ENCODE results near the gene PLCL1. TPM values are rescaled to one million over a fixed set of nuclear protein-coding genes. Genes with fewer than 3 reads are reported as not detected.

The PLCL1 gene
- total RNA-seq, 1 donor from 2014 or later, result 13.6 TPM

DNA sequence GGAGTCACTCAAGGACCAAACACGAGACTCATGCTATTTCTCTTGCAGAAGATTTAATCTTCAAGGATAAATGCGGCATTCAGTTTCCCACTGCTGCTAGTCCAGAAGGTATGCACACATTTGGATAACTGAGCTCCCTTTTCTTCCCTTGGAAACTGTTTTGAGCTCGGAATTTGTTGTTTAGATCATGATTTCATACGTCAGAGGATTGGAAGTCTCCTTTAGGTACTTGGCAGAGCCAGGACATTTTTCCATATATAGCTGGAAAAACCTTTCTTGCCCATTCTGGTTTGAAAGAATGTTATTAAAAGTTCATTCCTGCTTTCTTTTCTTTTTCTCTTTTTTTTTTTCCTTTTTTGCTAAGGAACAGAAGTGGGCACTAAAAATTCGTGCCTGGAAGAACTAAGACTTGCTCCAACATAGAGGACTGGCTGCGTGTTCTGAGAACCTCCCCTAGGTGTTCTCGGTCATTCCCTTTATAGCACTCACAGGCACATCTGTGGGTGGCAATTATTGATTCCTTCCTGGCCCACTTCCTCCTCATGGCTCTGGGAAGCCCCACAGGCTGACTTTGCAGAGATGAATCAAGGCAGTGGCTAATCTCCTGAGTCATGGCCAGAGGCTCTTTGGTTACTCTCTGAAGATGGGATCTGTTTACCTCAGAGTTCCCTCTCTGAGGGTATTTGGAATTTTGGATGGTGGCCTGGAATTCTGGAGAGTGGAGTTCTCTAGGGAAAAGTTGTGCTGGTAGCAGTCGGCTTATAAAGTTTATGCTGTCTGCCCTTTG is 104.8 kb downstream of the PLCL1 start:
- TF ChIP-seq CTCF (IDR thresholded peaks at IDR 0.05; ENCODE audit: unreplicated experiment), result no peak
- DNase-seq (ENCODE audit: low spot score), result no peak
- H3K4me3 Mint-ChIP-seq (ENCODE audit: unreplicated experiment), result no peak overlapping the region
- H3K4me1 Mint-ChIP-seq (ENCODE audit: unreplicated experiment), result peaks cover 26% of the 10 kb centered on the region
- no peaks in the 10 kb centered on the region for H3K9me3 Mint-ChIP-seq (ENCODE audit: unreplicated experiment)
- no peaks in the 10 kb centered on the region for H3K27me3 Mint-ChIP-seq (ENCODE audit: unreplicated experiment)
- H3K27ac Mint-ChIP-seq (ENCODE audit: unreplicated experiment), result no peak overlapping the region
- H3K36me3 Mint-ChIP-seq (ENCODE audit: low read depth, unreplicated experiment), result no peaks in the 10 kb centered on the region

DNA sequence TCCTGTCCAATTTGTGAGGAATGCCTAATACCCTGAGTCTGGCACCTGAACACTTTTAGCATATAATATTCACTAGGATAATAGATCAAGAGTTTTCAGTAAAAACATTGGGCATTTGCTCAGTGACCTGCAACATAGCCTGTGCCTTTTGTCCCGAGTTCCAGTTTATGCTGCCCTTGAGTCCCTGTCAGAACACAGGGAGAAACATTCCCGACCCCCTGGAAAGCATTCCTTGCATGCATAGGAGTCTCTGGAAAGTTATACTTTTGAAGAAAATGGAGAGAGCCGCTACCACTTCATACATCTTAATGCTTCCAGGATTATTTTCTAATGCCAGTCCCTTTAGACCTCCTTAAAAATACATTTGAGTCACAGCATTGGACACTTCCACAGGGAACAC is 107.3 kb downstream of the PLCL1 start:
- no peak for TF ChIP-seq CTCF (IDR thresholded peaks at IDR 0.05; ENCODE audit: unreplicated experiment)
- H3K9me3 Mint-ChIP-seq (ENCODE audit: unreplicated experiment), result no peaks in the 10 kb centered on the region
- peaks cover 32% of the 10 kb centered on the region for H3K4me1 Mint-ChIP-seq (ENCODE audit: unreplicated experiment)
- H3K27me3 Mint-ChIP-seq (ENCODE audit: unreplicated experiment), result no peaks in the 10 kb centered on the region
- no peaks in the 10 kb centered on the region for H3K36me3 Mint-ChIP-seq (ENCODE audit: low read depth, unreplicated experiment)
- no peak overlapping the region for H3K27ac Mint-ChIP-seq (ENCODE audit: unreplicated experiment)
- no peak for DNase-seq (ENCODE audit: low spot score)
- H3K4me3 Mint-ChIP-seq (ENCODE audit: unreplicated experiment), result no peak overlapping the region

- no peak for TF ChIP-seq CTCF (IDR thresholded peaks at IDR 0.05; ENCODE audit: unreplicated experiment)
- no peaks in the 10 kb centered on the region for H3K36me3 Mint-ChIP-seq (ENCODE audit: low read depth, unreplicated experiment)
- DNase-seq (ENCODE audit: low spot score), result no peak
- H3K27me3 Mint-ChIP-seq (ENCODE audit: unreplicated experiment), result no peaks in the 10 kb centered on the region
- peaks cover 33% of the 10 kb centered on the region for H3K4me1 Mint-ChIP-seq (ENCODE audit: unreplicated experiment)
- H3K27ac Mint-ChIP-seq (ENCODE audit: unreplicated experiment), result no peak overlapping the region
- H3K9me3 Mint-ChIP-seq (ENCODE audit: unreplicated experiment), result no peaks in the 10 kb centered on the region
- H3K4me3 Mint-ChIP-seq (ENCODE audit: unreplicated experiment), result no peak overlapping the region
Observed at GRCh38 chr2:197913084-197913483, 108.7 kb downstream of the PLCL1 start.

DNA sequence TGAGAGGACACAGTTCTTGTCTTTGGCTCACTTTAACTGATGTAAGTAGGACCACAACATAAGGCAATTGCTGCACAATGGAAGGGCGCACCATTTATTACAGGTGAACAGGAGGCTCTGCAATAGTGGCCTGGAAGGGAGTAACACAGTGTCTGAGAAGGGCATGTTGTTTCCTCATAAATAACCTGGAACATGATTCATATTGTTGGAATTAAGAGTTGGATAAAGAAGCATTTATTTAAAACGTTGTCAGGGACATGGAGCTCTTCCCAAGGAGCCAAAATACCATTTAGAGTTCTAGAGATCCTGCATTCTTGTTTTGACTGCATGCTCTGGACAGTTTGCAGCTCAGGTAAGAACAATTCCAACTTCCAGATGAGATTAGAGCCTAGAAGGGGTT is 110.4 kb downstream of the PLCL1 start:
- Mint-ChIP-seq H3K9me3 (ENCODE audit: unreplicated experiment) (no peaks in the 10 kb centered on the region), H3K4me1 (ENCODE audit: unreplicated experiment) (peaks cover 29% of the 10 kb centered on the region), H3K4me3 (ENCODE audit: unreplicated experiment) (no peak overlapping the region), H3K27ac (ENCODE audit: unreplicated experiment) (no peak overlapping the region), H3K27me3 (ENCODE audit: unreplicated experiment) (no peaks in the 10 kb centered on the region), H3K36me3 (ENCODE audit: low read depth, unreplicated experiment) (peaks cover 2% of the 10 kb centered on the region)
- TF ChIP-seq CTCF (IDR thresholded peaks at IDR 0.05; ENCODE audit: unreplicated experiment), result no peak
- DNase-seq (ENCODE audit: low spot score), result no peak

DNA sequence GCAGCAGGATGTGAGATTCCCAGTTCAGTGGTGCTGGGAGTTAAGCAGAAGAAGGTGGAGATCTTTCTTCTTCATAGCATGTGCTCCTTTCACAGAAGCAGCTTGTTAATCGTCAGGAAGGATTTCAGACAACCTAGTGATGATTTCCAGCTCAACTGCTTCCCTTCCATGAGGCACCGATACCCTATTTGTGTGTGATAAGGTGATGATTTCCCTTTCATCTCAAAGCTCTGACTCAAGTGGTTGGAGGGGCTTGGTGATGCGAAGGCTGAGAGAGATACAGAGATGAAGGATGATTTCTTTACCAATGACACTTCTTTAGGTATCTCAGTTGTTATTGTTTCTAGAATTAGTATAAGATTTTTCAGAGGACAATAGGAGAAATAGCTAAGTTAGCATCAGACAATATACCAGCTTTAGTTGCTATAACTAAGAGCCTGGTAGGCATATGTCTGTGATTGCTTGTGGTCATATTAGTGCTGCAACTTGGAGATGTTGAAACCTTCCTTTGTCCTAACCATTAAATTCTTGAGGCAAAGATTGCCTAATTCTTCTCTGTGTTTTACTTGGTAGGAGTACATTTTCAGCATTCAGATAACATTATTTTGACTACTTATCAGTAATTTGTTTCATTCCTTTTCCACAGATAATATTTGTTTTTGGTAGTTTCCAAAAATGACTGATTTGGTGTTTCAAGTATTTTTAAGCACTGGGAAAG is 111.3 kb downstream of the PLCL1 start:
- Mint-ChIP-seq H3K27ac (ENCODE audit: unreplicated experiment) (no peak overlapping the region), H3K9me3 (ENCODE audit: unreplicated experiment) (no peaks in the 10 kb centered on the region), H3K4me1 (ENCODE audit: unreplicated experiment) (peaks cover 26% of the 10 kb centered on the region), H3K4me3 (ENCODE audit: unreplicated experiment) (no peak overlapping the region), H3K36me3 (ENCODE audit: low read depth, unreplicated experiment) (peaks cover 2% of the 10 kb centered on the region), H3K27me3 (ENCODE audit: unreplicated experiment) (no peaks in the 10 kb centered on the region)
- no peak for DNase-seq (ENCODE audit: low spot score)
- no peak for TF ChIP-seq CTCF (IDR thresholded peaks at IDR 0.05; ENCODE audit: unreplicated experiment)
